ENCODE results near the gene AP2A1.

DNA sequence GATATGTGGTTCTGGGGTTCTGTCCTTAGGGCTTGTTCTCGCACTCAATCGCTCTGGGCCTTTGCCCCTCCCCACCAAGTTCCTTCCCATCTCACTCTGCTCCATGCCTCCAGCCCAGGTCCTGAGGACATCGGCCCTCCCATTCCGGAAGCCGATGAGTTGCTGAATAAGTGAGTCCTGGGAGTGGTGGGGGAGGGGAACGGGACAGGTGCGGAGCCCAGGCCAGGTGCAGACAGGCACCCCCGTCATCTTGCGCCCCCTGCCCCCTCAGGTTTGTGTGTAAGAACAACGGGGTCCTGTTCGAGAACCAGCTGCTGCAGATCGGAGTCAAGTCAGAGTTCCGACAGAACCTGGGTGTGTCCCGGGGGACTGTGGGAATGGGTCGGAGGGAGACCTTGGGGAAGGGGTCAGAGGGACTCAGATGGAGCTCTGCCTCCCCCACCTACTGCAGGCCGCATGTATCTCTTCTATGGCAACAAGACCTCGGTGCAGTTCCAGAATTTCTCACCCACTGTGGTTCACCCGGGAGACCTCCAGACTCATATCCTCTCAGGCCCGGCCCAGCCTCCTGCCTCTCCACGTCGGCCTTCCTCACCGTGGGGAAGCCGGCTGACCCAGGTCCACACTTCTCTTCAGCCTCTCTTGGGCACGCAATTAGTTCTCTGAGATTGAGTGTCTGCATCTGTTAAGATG lies 36.2 kb downstream of the AP2A1 start:
- TF ChIP-seq RELA (IDR thresholded peaks at IDR 0.05; ENCODE audit: borderline replicate concordance, partially characterized antibody) (no peak), EZH2 (IDR thresholded peaks at IDR 0.05; ENCODE audit: borderline replicate concordance, control insufficient read depth, low read depth, low read length) (no peak)

Measured in GM12878 (cell line).